ENCODE results near the gene SLC7A1.

SLC7A1 gene

GRCh38 chr13:29487466-29488454 is 107.7 kb downstream of the SLC7A1 start:
- Mint-ChIP-seq H3K4me1 (no peaks in the 10 kb centered on the region), H3K9me3 (no peaks in the 10 kb centered on the region), H3K27ac (no peak overlapping the region), H3K27me3 (peaks cover 17% of the 10 kb centered on the region), H3K4me3 (no peak overlapping the region)
- DNase-seq (no peak), ATAC-seq (no peak)

GRCh38 chr13:29486551-29486950 is 108.9 kb downstream of the SLC7A1 start:
- ATAC-seq (no peak), DNase-seq (no peak)
- H3K27me3 Mint-ChIP-seq, result peaks cover 17% of the 10 kb centered on the region
- no peaks in the 10 kb centered on the region for H3K4me1 Mint-ChIP-seq
- H3K27ac Mint-ChIP-seq, result no peak overlapping the region
- H3K9me3 Mint-ChIP-seq, result no peaks in the 10 kb centered on the region
- H3K4me3 Mint-ChIP-seq, result no peak overlapping the region

DNA sequence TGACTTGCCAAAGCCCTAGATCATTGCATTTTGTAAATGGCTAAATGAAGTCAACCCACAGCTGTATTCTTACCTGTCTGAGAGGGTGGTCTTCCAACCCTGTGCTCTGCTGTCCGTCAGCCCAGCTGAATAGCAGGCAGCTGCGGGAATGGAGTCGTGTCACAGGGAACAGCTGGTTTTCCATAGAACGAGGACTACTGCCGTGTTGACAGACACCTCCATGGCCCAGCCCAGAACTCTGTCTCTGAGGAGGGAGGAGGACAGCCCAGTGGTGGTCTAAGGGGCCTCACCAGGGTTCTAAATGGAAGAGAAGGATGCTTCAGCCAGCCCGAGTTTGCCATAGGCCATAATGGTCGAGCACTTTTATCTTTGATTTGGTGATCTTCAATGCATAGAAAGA is 110.7 kb downstream of the SLC7A1 start:
- Mint-ChIP-seq H3K27me3 (peaks cover 28% of the 10 kb centered on the region), H3K4me3 (no peak overlapping the region), H3K27ac (no peak overlapping the region), H3K9me3 (no peaks in the 10 kb centered on the region), H3K4me1 (no peaks in the 10 kb centered on the region)
- ATAC-seq (no peak), DNase-seq (no peak)

DNA sequence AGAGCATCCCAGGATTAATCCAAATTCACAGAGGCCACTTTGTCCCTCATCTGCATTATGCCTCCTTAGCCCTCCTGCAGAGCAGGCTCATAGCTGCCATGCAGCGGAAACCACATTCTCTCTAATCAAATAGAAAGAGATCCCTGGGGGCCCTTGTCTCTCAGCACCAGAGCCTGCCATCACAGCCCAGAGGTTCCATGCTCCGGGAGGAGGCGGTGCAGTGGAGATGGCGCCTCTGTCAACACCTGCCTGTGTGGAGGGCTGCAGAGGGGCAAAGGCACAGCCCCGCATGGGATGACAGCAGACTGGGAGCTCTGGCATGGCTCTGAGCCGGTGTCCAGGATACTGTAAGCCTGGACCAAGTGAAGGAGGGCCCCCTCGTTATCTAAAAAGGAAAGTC is 111.3 kb downstream of the SLC7A1 start:
- no peak overlapping the region for H3K4me3 Mint-ChIP-seq
- no peak for ATAC-seq
- no peak for DNase-seq
- H3K9me3 Mint-ChIP-seq, result no peaks in the 10 kb centered on the region
- H3K4me1 Mint-ChIP-seq, result no peaks in the 10 kb centered on the region
- no peak overlapping the region for H3K27ac Mint-ChIP-seq
- peaks cover 29% of the 10 kb centered on the region for H3K27me3 Mint-ChIP-seq

- Mint-ChIP-seq H3K4me1 (no peaks in the 10 kb centered on the region), H3K27me3 (peaks cover 29% of the 10 kb centered on the region), H3K27ac (no peak overlapping the region), H3K9me3 (no peaks in the 10 kb centered on the region), H3K4me3 (no peak overlapping the region)
- no peak for DNase-seq
- no peak for ATAC-seq
These were observed 111.9 kb downstream of the SLC7A1 start for GRCh38 chr13:29483623-29484022.

GRCh38 chr13:29483211-29483610 is 112.3 kb downstream of the SLC7A1 start:
- no peaks in the 10 kb centered on the region for H3K4me1 Mint-ChIP-seq
- H3K9me3 Mint-ChIP-seq, result no peaks in the 10 kb centered on the region
- no peak for DNase-seq
- no peak overlapping the region for H3K4me3 Mint-ChIP-seq
- H3K27me3 Mint-ChIP-seq, result peaks cover 29% of the 10 kb centered on the region
- no peak overlapping the region for H3K27ac Mint-ChIP-seq
- no peak for ATAC-seq

GRCh38 chr13:29482504-29482903 is 113.0 kb downstream of the SLC7A1 start:
- no peaks in the 10 kb centered on the region for H3K4me1 Mint-ChIP-seq
- H3K27me3 Mint-ChIP-seq, result peaks cover 24% of the 10 kb centered on the region
- ATAC-seq (no peak), DNase-seq (no peak)
- H3K9me3 Mint-ChIP-seq, result no peaks in the 10 kb centered on the region
- H3K4me3 Mint-ChIP-seq, result no peak overlapping the region
- no peak overlapping the region for H3K27ac Mint-ChIP-seq

DNA sequence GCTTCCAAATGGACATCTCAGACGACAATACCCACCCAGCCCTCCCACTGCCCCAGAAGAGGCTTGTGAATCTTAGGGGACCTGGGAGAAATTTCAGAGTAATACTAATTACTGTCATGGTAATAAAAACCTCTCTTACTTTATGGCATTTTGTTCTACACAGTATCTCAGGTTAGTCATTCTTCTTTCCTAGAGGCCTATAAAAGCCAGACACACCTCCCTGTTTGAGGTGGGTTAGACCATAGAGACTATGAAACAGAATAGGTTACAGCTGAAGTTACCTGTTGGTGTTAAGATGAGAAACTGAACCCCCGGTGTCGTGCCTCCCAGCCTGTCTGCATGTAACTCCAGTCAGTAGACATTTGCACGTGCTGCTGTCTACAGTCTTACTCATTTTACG is 113.9 kb downstream of the SLC7A1 start:
- Mint-ChIP-seq H3K4me3 (no peak overlapping the region), H3K27me3 (peaks cover 32% of the 10 kb centered on the region), H3K4me1 (no peaks in the 10 kb centered on the region), H3K9me3 (no peaks in the 10 kb centered on the region), H3K27ac (no peak overlapping the region)
- ATAC-seq (no peak), DNase-seq (no peak)

GRCh38 chr13:29480893-29481525 is 114.5 kb downstream of the SLC7A1 start:
- ATAC-seq (no peak), DNase-seq (no peak)
- H3K9me3 Mint-ChIP-seq, result no peaks in the 10 kb centered on the region
- H3K27me3 Mint-ChIP-seq, result peaks cover 34% of the 10 kb centered on the region
- H3K27ac Mint-ChIP-seq, result peak overlapping the region in 1 of 2 donors; percentile 20
- H3K4me1 Mint-ChIP-seq, result no peaks in the 10 kb centered on the region
- no peak overlapping the region for H3K4me3 Mint-ChIP-seq

- Mint-ChIP-seq H3K4me3 (no peak overlapping the region), H3K9me3 (no peaks in the 10 kb centered on the region), H3K4me1 (no peaks in the 10 kb centered on the region), H3K27me3 (peaks cover 34% of the 10 kb centered on the region), H3K27ac (no peak overlapping the region)
- DNase-seq, result no peak
- no peak for ATAC-seq
These were observed 115.6 kb downstream of the SLC7A1 start for GRCh38 chr13:29479716-29480492.

- no peaks in the 10 kb centered on the region for H3K4me1 Mint-ChIP-seq
- peaks cover 24% of the 10 kb centered on the region for H3K27me3 Mint-ChIP-seq
- no peak overlapping the region for H3K4me3 Mint-ChIP-seq
- ATAC-seq (no peak), DNase-seq (no peak)
- H3K9me3 Mint-ChIP-seq, result no peaks in the 10 kb centered on the region
- H3K27ac Mint-ChIP-seq, result no peak overlapping the region
These were observed 119.4 kb downstream of the SLC7A1 start for GRCh38 chr13:29476046-29476445.

DNA sequence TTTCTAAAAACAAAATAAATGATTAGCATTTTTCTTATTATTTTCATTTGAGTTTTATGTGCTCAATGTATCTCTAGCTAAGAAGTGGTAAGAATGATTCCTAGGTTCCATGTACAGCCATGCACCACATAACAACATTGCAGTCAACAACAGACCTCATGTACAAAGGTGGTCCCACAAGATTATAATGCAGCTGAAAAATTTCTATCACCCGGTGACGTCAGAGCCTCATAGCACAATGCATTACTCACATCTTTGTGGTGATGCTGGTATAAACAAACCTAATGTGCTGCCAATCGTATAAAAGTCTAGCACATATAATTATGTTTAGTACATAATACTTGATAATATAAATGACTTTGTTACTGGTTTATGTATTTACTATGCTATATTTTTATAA is 120.5 kb downstream of the SLC7A1 start:
- Mint-ChIP-seq H3K27ac (no peak overlapping the region), H3K27me3 (peaks cover 15% of the 10 kb centered on the region), H3K9me3 (no peaks in the 10 kb centered on the region), H3K4me1 (no peaks in the 10 kb centered on the region), H3K4me3 (no peak overlapping the region)
- no peak for ATAC-seq
- DNase-seq, result no peak

- H3K4me3 Mint-ChIP-seq, result no peak overlapping the region
- H3K4me1 Mint-ChIP-seq, result no peaks in the 10 kb centered on the region
- H3K27ac Mint-ChIP-seq, result no peak overlapping the region
- ATAC-seq (no peak), DNase-seq (no peak)
- peaks cover 12% of the 10 kb centered on the region for H3K27me3 Mint-ChIP-seq
- H3K9me3 Mint-ChIP-seq, result no peaks in the 10 kb centered on the region
These were observed 122.3 kb downstream of the SLC7A1 start for GRCh38 chr13:29473166-29473565.

- H3K27ac Mint-ChIP-seq, result no peak overlapping the region
- no peak overlapping the region for H3K4me3 Mint-ChIP-seq
- no peaks in the 10 kb centered on the region for H3K4me1 Mint-ChIP-seq
- H3K27me3 Mint-ChIP-seq, result peaks cover 11% of the 10 kb centered on the region
- H3K9me3 Mint-ChIP-seq, result no peaks in the 10 kb centered on the region
- no peak for ATAC-seq
- peak; percentile 29 to 43 for DNase-seq
These were observed 123.0 kb downstream of the SLC7A1 start for GRCh38 chr13:29472332-29472961.

- no peak for ATAC-seq
- Mint-ChIP-seq H3K4me3 (no peak overlapping the region), H3K4me1 (no peaks in the 10 kb centered on the region), H3K9me3 (no peaks in the 10 kb centered on the region), H3K27me3 (peaks cover 2% of the 10 kb centered on the region), H3K27ac (no peak overlapping the region)
- no peak for DNase-seq
These were observed 123.9 kb downstream of the SLC7A1 start for GRCh38 chr13:29471551-29471950.

Measured in stimulated activated naive CD8-positive, alpha-beta T cell treated with anti-CD3 and anti-CD28 coated beads, Interleukin-15, amount 100 ng/mL, for 72 hours (primary cell).